HG03378 (cell line): ENCODE measurements around the gene CLIC5.

Experiments
- ATAC-seq: cut with Tn5 transposase; IDR thresholded peaks from one replicate; pipeline ENCODE4 v1.9.1; 2021; ENCODE audit warnings: mild to moderate bottlenecking, moderate library complexity; ENCODE audit not compliant: unreplicated experiment

The CLIC5 gene

GRCh38 chr6:45966797-45967196, 48.9 kb downstream of the CLIC5 start:
- no peak for ATAC-seq

GRCh38 chr6:45966340-45966739, 49.3 kb downstream of the CLIC5 start:
- no peak for ATAC-seq

- ATAC-seq, result no peak
Observed at GRCh38 chr6:45965792-45966191, 49.9 kb downstream of the CLIC5 start.

DNA sequence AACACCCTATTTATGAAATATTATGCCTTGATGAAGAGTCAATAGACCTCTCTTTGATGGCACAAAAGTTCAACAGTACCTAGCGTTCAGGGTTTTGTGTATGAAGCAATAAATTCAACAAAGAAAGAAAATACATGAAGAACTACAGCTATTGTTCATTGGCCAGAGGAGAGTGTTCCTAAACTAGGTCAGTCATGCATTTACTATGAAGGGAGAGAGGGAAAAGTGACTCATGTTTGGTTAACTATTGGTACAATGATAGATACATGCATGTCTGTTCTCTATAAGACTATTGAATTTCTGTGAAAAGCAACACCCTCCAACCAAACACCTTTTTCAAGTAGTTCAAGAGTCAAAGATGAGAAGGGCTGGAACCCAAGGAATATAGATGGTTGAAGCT, 50.7 kb downstream of the CLIC5 start:
- ATAC-seq, result no peak

DNA sequence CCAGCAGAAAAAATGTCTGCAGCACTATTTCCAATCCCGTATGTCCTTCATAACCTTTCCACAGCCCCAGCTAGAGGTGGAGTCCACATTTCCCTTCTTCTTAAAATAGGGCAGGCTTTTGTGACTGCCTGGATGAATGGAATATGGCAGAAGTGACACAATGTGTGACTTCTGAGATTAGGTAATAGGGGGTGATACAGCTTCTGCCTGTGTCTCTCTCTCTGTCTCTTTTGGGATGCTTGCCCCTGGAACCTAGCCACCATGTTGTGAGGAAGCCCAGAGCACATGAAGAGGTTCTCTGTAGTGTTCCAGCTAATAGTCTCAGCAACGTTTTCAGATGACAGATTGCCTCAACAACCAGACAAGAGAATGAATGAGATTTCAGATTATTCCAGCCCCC, 51.4 kb downstream of the CLIC5 start:
- no peak for ATAC-seq

- ATAC-seq, result no peak
Observed at GRCh38 chr6:45963896-45964295, 51.8 kb downstream of the CLIC5 start.

GRCh38 chr6:45961125-45961524, 54.5 kb downstream of the CLIC5 start:
- no peak for ATAC-seq

- ATAC-seq, result no peak
Observed at GRCh38 chr6:45959534-45960145, 56.0 kb downstream of the CLIC5 start.

- ATAC-seq, result no peak
Observed at GRCh38 chr6:45956663-45957062, 59.0 kb downstream of the CLIC5 start.

GRCh38 chr6:45956176-45956575, 59.5 kb downstream of the CLIC5 start:
- no peak for ATAC-seq

- no peak for ATAC-seq
Observed at GRCh38 chr6:45955597-45955996, 60.1 kb downstream of the CLIC5 start.

GRCh38 chr6:45952546-45952945, 63.1 kb downstream of the CLIC5 start:
- no peak for ATAC-seq

GRCh38 chr6:45952168-45952529, 63.5 kb downstream of the CLIC5 start:
- no peak for ATAC-seq

DNA sequence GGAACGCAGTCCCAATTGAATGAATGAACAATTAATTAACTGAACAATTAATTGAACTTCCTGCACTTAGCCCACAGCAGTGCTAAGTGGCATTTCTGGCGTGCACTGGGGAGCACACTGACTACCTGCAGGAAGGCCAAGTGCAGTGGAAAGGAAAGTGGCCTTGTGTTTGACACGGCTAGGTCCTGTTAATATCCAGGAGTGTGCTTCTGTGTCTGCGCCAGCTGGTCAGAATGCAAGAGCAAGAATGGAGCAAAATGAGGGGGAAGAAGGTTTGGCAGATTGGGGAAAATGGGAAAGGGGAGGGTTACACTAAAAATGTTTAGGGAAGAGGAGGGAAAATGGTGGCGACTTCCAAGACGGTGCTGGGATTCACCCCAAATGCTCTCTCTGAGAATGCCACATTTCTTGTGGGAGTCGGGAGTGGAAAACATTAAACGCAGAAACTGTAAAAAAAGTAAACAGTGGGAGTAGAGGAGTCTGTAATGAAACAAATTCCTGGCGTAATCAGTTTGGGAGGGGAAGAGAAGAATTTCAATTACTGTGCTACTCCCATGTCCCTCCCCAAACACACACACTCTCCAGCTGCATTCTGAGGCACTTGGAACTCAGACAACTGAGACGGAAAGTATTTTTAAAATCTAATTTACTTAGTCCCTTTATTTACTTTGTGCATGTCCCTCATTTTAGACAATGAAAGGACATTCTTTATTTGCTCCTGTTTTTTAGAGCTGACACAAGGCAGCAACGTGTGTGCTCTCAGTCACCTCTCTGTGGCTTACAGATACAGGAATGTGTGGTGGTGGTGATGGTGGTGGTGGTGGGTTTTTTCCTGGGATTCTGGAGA, 64.1 kb downstream of the CLIC5 start:
- ATAC-seq, result no peak

GRCh38 chr6:45949256-45949655, 66.4 kb downstream of the CLIC5 start:
- ATAC-seq, result no peak

DNA sequence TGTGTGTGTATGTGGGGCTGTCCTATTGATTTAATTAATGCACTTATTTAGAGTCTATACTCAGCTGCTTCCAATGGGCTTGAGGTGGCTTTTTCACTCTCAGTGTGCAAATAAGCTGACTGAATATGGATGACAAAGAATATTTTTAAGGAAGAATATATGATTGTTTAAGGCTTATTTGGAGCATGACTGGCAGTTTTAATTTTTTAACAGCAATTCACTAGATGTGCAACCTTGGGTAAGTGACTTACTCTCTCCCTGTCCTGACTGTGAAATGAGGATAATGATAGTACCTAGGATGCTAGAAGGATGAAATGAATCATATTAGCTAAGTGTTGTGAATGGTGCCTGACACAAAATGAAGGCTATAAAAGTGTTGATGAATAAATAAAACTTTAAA, 67.9 kb downstream of the CLIC5 start:
- no peak for ATAC-seq

GRCh38 chr6:45946887-45947286, 68.8 kb downstream of the CLIC5 start:
- ATAC-seq, result no peak

DNA sequence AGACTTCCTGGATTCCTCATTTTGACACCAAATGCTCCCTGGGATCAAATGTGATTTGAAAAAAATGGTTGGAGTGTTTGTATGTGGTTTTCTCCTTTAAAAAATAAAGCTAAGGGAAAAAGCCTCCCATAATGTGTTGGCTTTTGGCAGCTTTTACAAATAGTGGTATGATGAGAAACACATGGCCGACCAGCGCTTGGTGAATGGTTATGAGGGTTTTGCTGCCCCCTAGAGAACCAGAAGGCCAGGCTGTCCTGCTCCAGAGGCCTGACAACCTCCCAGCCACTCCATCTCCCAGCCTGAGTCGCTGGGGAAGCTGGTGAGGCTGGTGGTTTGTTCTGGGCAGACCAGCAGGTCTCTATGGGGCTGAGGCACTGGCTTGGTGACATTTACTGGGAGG, 69.3 kb downstream of the CLIC5 start:
- ATAC-seq, result no peak

GRCh38 chr6:45942953-45943352, 72.7 kb downstream of the CLIC5 start:
- ATAC-seq, result no peak

DNA sequence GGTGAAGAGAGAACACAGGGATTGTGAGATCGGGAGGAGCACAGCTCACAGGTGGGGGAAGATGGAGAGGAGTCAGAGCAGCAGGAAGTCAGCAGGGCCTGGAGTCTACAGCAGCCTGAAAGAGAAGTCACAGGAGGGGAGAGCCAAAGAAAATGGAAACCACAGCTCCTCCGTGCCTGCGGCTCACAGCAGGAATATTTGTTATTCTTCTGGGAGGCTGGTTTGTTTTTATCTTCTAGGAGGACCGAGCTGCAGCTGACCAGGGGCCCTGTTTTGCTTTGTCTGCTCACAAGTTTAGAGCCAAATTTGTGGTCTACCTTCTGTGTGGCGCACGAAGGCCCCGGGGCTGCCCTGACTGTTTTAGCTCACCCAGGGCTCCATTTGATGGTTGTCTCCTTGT, 81.8 kb downstream of the CLIC5 start:
- ATAC-seq, result no peak

DNA sequence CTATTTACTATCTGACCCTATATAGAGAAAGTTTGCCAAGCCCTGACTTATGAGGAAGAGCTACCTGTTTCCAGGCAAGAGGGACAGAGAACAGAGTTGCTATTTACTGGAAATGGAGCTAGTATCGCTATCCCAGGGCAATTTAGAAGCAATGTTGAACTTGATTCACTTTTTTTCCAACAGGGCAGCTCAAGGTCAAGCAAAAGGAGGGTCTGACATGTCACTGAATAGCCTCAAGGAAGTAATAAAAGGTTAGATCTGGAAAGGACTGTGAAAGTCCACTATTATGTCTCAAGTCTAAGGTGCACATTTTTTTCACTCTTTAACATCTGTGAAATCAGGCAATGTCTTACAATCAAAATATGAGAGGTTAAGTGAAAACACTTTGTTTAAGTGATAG, 84.4 kb downstream of the CLIC5 start:
- no peak for ATAC-seq

DNA sequence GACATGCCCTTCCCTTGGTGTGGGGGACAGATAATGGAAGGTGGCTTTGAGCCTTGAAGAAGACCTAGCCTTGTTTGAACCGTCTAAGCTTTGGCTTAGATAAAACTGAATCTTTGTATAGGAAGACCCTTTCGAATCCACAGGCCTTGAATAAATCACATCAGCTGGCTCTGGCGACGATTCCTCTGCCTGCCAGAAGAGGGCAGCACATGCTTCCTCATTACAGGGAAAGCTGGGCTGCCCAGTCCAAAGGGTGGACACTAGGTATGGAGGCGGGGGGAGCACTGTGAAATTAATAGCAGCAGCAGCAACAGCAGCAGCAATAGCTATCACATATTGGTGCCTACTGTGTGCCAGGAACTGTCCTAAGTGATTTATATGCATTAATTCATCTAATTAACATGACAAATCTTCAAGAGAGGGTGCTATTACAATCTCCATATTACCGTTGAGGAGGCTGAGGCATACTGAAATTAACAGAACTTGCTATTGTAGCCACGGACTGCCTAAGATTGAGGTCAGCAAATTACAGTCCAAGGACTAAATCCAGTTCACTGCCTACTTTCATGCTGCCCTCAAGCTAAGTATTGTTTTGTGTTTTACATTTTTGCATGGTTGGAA, 85.1 kb downstream of the CLIC5 start:
- no peak for ATAC-seq
